Amygdala (tissue), 56 donors: ENCODE measurements around the gene DUSP6.

Source experiments
- DNase-seq, 56 donors: peaks; one replicate each; lab custom pipeline; 2025; lab: John Stamatoyannopoulos, UW

DUSP6 gene

GRCh38 chr12:89353823-89354611 is 1.7 kb upstream of the DUSP6 start:
- peak in 29 of 56 donors; percentile 37 to 78 (median 57) for DNase-seq

DNA sequence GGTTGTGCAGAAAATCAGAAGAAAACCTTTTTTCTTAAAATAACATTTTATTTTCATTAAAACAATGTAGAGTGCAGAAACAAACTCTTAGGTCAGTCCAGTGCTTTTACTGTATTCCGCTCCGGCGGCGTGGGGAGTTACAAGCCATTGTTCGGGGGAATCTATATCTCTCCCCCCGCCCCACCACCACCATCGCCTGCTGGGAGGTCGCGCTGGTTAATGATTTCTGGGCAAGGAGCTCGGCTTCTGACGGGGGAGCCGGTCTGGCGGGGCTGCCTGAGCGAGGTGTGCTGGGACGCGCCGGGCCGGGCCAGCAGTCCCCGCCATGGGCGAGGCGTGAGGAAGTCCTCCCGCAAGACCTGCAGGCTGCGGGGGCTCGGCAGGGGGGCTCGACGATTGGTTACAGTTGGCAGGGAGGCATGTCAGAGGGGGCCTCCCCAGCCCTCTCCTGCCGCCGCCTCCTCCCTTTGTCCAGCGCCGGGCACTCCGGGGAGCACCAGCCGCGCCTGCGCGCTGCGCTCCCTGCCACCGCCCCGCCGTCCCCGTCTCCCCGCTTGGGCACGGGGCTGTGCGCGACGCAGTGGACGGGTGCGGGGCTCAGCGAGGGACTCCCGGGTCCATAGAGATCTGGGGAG is 1.0 kb upstream of the DUSP6 start:
- DNase-seq = peak in 39 of 56 donors; percentile 26 to 79 (median 58)

GRCh38 chr12:89352242-89352491 is 134 bp downstream of the DUSP6 start:
- DNase-seq = peak in 2 of 56 donors; percentile 58 to 68

DNA sequence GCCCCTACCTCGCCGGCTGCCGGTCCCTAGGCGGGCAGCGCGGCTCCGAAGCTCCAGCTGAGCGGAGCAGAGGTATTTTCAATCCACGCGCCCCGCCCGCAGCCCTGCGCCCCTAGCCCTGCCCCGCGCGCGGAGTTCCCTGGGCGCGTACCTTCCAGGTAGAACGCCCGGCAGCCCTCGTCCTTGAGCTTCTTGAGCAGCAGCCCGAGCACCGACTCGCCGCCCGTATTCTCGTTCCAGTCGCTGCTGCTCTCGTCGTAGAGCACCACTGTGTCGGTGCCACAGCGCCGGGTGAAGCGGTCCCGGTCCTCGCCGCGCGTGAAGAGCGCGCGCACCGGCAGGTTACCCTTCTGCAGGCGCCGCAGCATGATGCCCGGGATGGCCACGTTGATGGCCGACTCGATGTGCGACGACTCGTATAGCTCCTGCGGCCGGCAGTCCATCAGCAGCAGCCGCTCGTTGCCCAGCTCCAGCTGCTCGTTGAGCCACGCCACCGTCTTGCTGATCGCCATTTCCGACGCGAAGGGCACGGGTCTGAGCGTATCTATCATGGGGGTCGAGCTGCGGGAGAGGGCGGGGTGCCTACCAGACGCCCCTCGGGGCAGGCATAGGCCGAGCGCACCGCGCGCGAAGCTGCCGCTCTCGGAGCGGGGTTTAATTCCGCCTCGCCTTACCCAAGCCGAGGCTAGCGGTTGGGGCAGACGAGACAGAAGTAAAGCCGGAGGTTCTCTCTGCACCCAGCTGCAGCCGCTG is 636 bp downstream of the DUSP6 start:
- DNase-seq = peak in 12 of 56 donors; percentile 29 to 75 (median 60)

DNA sequence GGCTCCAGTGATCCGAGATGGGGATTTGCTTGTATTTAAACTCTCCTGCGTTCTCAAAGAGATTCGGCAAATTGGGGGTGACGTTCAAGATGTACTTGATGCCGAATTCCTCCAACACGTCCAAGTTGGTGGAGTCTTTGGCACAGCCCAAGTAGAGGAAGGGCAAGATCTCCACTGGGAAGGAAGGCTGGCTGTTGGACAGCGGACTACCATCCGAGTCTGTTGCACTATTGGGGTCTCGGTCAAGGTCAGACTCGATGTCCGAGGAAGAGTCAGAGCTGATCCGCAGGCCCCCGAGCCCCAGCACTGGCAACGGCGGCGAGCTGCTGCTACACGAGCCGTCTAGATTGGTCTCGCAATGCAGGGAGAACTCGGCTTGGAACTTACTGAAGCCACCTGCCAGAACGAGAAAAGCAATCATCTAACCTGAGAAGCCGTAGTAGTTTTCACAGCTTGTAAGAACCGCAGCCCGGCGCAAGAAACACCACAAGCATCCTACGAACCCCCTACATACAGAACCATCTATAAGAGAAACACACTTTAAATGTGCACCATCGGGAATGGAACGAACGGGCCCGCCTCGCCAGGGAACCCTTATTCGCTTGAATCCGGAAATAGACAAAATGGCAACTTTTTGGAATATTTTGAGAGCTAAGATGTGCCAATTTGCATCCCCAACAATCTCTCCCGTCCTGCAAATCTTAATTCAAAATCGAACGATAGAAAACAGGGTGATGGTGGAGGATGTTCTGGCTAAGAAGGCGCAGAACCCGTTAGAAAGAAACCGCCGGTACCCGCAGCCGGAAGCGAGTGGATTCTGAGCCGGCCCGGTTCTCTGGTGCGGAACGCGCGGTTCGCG is 1.4 kb downstream of the DUSP6 start:
- DNase-seq = peak in 7 of 56 donors; percentile 11 to 34 (median 25)

DNA sequence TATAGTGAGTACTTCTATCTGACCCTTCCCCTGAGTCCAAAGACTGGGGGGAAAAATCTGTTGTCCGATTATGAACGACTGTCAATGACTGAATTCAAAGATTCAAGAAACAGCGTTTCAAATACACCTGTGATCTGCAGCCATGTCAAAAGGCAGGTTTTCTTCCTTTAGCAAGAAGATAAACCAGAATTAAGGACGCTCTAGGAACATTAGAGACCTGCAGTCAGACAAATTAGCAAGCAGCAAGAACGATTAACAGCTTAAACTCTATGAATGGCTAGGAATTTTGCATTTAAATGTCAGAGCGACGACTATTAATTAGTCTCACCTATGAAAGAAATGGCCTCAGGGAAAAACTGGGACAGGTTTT is 2.1 kb downstream of the DUSP6 start:
- DNase-seq = no peak

DNA sequence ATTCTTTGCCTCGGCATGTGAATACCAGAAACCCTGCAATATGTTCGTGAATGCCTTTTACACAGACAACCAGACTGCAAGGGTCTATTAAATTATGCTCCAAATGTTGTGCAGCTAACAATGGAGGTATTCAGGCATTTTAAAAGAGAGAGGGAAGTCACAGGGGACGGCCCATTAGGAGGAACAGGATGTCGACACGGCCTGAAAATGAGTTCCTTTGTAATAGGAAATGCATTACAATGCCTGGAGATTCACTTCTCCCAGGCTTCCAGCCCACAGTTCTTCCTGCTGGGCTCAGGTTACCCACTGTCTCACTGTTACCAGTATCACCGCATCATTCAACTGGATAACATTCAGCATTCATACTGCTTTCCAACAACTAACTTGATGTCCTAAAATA is 2.5 kb downstream of the DUSP6 start:
- peak in 6 of 56 donors; percentile 9 to 54 (median 30) for DNase-seq

- no peak for DNase-seq
Observed at GRCh38 chr12:89348894-89349699, 3.2 kb downstream of the DUSP6 start.

GRCh38 chr12:89347325-89347829 is 4.9 kb downstream of the DUSP6 start:
- no peak for DNase-seq

DNA sequence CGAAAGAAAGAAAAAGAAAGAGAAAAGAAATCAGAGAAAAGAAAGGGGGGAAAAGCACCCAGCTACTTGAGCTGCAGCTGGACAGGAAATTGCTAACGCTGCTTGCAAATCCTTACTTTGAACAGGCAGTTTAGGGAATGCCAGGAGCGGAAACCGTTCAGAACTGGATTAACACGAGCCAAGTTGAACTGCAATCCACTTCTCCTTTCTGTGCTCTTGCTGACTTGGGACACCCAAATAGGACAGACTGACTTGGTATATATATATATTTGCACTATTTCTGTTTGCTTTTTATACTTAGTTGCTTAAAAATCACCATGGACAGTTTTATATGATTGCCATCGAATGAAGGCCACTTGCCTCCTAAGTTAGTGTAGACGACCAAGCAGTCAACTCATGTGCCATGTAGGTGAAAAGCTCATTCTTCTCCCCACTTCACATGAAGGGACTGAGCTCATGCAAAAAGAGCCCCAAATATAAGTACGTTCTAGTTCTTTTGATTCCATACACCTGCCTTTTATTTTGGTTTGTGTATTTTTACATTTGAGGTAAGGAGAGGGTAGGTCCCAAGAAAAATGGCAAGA is 5.5 kb downstream of the DUSP6 start:
- DNase-seq = peak in 2 of 56 donors; percentile 36 to 47

GRCh38 chr12:89345830-89346740 is 6.2 kb downstream of the DUSP6 start:
- DNase-seq = peak in 5 of 56 donors; percentile 7 to 47 (median 32)

- DNase-seq = no peak
Observed at GRCh38 chr12:89345376-89345775, 6.9 kb downstream of the DUSP6 start.

DNA sequence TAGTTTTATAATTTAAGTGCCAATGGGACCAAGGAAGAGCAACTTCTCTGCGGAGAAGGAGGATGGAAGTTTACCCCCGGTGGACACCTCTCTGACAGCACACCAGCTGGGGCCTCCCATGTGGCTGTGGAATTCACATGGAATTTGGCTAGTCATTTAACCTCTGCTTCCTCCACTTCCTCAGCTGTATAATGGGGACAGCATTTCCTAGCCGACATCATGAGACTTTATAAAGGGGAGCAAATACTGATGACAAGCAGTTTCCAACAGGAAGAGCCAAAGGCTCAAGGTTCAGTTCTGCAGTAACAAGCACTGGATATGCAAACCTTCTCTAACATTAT is 7.5 kb downstream of the DUSP6 start:
- DNase-seq = no peak

DNA sequence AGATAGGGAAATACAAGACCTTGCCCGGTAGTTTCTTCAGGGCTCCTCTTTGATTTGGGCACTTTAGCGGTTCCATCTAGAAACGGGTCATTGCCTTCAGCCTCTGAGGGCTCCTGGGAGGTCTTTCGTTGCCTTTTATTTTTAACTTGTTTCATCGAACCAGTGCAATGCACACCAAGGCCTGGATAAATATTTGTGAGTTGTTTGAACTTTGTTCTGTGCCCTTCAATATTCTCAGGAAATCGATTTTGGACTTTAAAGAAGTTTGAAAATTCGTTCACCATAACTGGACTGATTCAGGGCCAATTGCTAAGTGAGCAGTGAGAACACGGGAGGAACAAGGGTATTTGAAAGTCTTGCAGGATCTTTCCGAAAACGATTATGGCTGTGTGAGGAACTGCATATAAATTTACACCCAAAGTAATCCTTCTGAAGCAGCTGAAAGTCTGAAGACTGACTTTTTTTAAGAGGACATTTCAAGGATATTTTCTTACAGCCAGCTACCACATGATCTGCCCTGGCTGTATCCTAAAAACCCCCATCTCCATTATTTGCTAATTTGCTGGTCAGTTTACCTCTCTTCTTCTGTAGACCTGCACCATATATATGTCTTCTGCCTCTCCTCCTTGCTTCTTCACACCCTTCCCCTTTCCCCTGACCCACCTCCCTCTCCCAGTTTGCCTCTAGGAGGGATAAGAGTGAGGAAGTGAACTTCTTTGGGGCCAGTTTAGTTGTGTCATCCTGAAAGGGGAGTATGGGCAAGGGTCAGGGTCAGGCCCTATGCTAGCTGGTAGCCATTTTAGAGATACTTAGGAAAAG is 8.0 kb downstream of the DUSP6 start:
- DNase-seq = no peak

GRCh38 chr12:89343127-89343526 is 9.2 kb downstream of the DUSP6 start:
- DNase-seq = no peak

DNA sequence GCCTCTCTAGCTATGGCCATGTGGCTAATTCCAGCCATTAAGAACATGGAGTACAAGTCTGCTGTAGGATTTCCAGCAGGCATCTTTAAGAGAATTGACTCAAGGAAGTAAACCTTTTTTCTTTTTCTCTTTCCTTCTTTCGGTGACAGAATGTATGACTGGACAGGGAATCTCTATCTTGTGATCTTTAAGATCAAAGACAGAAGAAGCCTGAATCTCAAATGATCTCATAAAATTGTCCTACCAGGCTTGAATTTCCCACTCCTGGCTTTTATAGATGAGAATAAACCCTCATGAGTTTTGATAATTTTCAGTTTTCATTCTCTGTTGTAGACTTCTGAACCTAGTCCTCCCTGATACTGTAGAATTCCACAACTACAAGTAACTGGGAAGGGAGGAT is 11.4 kb downstream of the DUSP6 start:
- DNase-seq = no peak

- no peak for DNase-seq
Observed at GRCh38 chr12:89339526-89339925, 12.8 kb downstream of the DUSP6 start.
